ENCODE results near the gene FRRS1.

FRRS1 gene

DNA sequence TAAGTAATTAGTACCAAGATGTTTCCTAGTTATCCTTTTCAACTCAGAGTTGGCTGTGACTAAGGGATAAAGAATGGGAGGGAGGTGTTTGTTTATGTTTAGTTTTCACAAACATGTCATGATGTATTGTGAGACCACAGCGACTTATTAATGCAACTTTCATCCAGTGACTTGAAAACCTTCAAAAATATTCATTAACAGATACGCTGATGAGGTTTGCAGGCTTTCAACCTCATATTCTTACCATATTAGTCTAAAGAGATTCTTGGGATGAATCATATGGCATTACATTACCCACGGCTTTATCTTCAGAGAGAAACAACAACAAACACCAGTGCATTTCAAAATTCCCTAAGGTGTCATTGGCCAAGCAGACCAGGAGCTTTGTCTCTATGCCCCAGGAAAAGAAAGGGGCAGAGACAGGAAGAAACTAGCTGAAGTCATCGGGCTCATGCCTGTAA is 84.1 kb downstream of the FRRS1 start:
- Histone ChIP-seq H3K27ac (no peak overlapping the region), H3K4me3 (ENCODE audit: low read depth, low read length) (no peak overlapping the region), H3K9me3 (ENCODE audit: severe bottlenecking) (no peaks in the 10 kb centered on the region), H3K27me3 (ENCODE audit: insufficient read depth, low read depth, severe bottlenecking) (no peaks in the 10 kb centered on the region), H3K36me3 (no peaks in the 10 kb centered on the region; the same call in 1 of the 2 replicates)
- TF ChIP-seq, protein P1, sequence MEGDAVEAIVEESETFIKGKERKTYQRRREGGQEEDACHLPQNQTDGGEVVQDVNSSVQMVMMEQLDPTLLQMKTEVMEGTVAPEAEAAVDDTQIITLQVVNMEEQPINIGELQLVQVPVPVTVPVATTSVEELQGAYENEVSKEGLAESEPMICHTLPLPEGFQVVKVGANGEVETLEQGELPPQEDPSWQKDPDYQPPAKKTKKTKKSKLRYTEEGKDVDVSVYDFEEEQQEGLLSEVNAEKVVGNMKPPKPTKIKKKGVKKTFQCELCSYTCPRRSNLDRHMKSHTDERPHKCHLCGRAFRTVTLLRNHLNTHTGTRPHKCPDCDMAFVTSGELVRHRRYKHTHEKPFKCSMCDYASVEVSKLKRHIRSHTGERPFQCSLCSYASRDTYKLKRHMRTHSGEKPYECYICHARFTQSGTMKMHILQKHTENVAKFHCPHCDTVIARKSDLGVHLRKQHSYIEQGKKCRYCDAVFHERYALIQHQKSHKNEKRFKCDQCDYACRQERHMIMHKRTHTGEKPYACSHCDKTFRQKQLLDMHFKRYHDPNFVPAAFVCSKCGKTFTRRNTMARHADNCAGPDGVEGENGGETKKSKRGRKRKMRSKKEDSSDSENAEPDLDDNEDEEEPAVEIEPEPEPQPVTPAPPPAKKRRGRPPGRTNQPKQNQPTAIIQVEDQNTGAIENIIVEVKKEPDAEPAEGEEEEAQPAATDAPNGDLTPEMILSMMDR (IDR thresholded peaks at IDR 0.05; ENCODE audit: low read depth, low read length) = no peak
- no peak for DNase-seq

DNA sequence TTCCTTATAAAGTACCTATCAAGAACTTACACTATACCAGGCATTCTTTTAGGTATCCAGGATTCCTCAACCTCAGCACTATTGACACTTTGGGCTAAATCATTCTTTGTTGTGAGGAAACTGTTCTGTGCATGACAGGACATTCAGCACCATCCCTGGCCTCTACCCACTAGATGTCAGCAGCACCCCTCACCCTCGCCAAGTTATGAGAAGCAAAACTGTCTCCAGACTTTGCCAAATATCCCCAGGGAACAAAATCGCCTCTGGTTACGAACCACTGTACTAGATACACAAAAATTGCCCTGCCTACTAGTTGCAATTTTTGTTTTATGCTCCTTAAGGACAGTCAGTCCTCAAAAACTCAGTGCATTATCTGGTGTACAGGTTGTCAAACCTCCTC is 84.9 kb downstream of the FRRS1 start:
- H3K27me3 ChIP-seq (ENCODE audit: insufficient read depth, low read depth, severe bottlenecking) = no peaks in the 10 kb centered on the region
- no peak overlapping the region for H3K4me3 ChIP-seq (ENCODE audit: low read depth, low read length)
- H3K9me3 ChIP-seq (ENCODE audit: severe bottlenecking) = no peaks in the 10 kb centered on the region
- no peak overlapping the region for H3K27ac ChIP-seq
- no peaks in the 10 kb centered on the region; the same call in 1 of the 2 replicates for H3K36me3 ChIP-seq
- DNase-seq = no peak
- TF ChIP-seq, protein P1 (IDR thresholded peaks at IDR 0.05; ENCODE audit: low read depth, low read length) = no peak

DNA sequence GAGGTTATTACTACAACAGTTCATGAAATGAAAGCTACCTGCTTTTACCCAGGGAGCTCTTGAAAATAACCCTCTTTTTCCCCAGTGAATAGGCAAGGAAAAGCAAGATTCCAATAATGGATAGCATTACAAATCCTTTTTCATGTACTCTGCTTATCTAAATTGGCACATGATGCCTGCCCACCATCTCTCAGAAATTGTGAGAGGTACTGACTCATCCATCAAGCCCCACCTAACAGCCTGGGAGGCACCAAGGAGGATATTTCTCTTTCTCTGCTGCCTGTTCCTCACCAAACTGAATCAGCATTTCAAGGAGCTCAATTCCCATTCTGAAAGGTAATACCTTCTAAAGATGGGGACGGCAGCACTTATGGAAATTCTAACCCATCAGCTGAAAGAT is 86.2 kb downstream of the FRRS1 start:
- no peaks in the 10 kb centered on the region for H3K9me3 ChIP-seq (ENCODE audit: severe bottlenecking)
- no peak overlapping the region for H3K4me3 ChIP-seq (ENCODE audit: low read depth, low read length)
- no peak overlapping the region for H3K27ac ChIP-seq

DNA sequence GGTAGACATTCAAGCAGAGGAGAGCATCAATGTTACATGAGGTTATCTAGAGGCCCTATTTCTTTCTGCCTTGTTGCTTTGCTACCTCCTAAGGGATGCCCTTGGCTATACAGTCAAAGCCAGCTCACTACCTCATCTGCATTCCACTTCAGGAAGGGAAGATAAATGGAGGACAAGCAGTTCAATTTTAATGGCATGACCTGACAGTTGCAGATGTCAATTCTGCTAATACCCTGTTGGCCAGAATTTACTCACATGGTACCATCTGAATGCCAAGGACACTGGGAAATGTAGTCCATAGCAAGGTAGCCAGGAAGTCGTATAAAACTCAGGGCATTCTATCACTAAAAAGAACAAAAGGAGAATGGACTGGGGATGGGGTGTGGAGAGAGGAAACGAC is 89.0 kb downstream of the FRRS1 start:
- H3K27me3 ChIP-seq (ENCODE audit: insufficient read depth, low read depth, severe bottlenecking) = no peaks in the 10 kb centered on the region
- H3K9me3 ChIP-seq (ENCODE audit: severe bottlenecking) = no peaks in the 10 kb centered on the region
- no peak overlapping the region for H3K27ac ChIP-seq
- no peak for DNase-seq
- TF ChIP-seq, protein P1 (IDR thresholded peaks at IDR 0.05; ENCODE audit: low read depth, low read length) = no peak
- H3K4me3 ChIP-seq (ENCODE audit: low read depth, low read length) = no peak overlapping the region
- H3K36me3 ChIP-seq = no peaks in the 10 kb centered on the region; the same call in 1 of the 2 replicates

More for the DNA sequence above, 86.2 kb downstream of the FRRS1 start:
- DNase-seq = no peak
- Histone ChIP-seq H3K27me3 (ENCODE audit: insufficient read depth, low read depth, severe bottlenecking) (no peaks in the 10 kb centered on the region), H3K36me3 (no peaks in the 10 kb centered on the region; the same call in 1 of the 2 replicates)
- TF ChIP-seq, protein P1 (IDR thresholded peaks at IDR 0.05; ENCODE audit: low read depth, low read length) = no peak

GRCh38 chr1:99676876-99677275 is 89.6 kb downstream of the FRRS1 start:
- no peak overlapping the region for H3K4me3 ChIP-seq (ENCODE audit: low read depth, low read length)
- H3K9me3 ChIP-seq (ENCODE audit: severe bottlenecking) = no peaks in the 10 kb centered on the region
- H3K36me3 ChIP-seq = no peaks in the 10 kb centered on the region; the same call in 1 of the 2 replicates
- TF ChIP-seq, protein P1 (IDR thresholded peaks at IDR 0.05; ENCODE audit: low read depth, low read length) = no peak
- no peak for DNase-seq
- H3K27me3 ChIP-seq (ENCODE audit: insufficient read depth, low read depth, severe bottlenecking) = no peaks in the 10 kb centered on the region
- H3K27ac ChIP-seq = no peak overlapping the region

GRCh38 chr1:99675994-99676393 is 90.4 kb downstream of the FRRS1 start:
- no peaks in the 10 kb centered on the region for H3K27me3 ChIP-seq (ENCODE audit: insufficient read depth, low read depth, severe bottlenecking)
- no peak overlapping the region for H3K27ac ChIP-seq
- no peak overlapping the region for H3K4me3 ChIP-seq (ENCODE audit: low read depth, low read length)
- no peaks in the 10 kb centered on the region for H3K9me3 ChIP-seq (ENCODE audit: severe bottlenecking)
- H3K36me3 ChIP-seq = no peaks in the 10 kb centered on the region; the same call in 1 of the 2 replicates
- TF ChIP-seq, protein P1 (IDR thresholded peaks at IDR 0.05; ENCODE audit: low read depth, low read length) = no peak
- no peak for DNase-seq
